WTC11 (cell line): ENCODE measurements around the gene NAALADL2.

Experiments
- FOXK1 ChIP-seq: sonication (generic); formaldehyde crosslinking; IDR thresholded peaks from 2 replicates; pipeline ENCODE4 v1.8.0; 2022; ENCODE audit warnings: mild to moderate bottlenecking, moderate library complexity, missing genetic modification reagents
- GTF2I ChIP-seq: fragments of 250-450 bp; sonication (Bioruptor Pico); conservative IDR thresholded peaks from 2 replicates; pipeline ENCODE4 v1.4.0; 2021; ENCODE audit warnings: mild to moderate bottlenecking
- JUN ChIP-seq: sonication (generic); formaldehyde crosslinking; IDR thresholded peaks from 2 replicates; pipeline ENCODE4 v1.8.0; 2023; ENCODE audit warnings: mild to moderate bottlenecking, missing genetic modification reagents
- NR1H2 ChIP-seq: sonication (generic); formaldehyde crosslinking; IDR thresholded peaks from 2 replicates; pipeline ENCODE4 v1.9.0; 2021; ENCODE audit warnings: mild to moderate bottlenecking, moderate library complexity, missing genetic modification reagents
- TF ChIP-seq, protein P1 (sequence below): sonication (generic); formaldehyde crosslinking; IDR thresholded peaks from 2 replicates; pipeline ENCODE4 v1.8.0; 2023; ENCODE audit warnings: mild to moderate bottlenecking, missing genetic modification reagents
- TF ChIP-seq, protein P2 (sequence below): fragments of 200-600 bp; IDR thresholded peaks from 2 replicates; pipeline ENCODE4 v1.8.0; 2022; ENCODE audit warnings: antibody characterized with exemption
- TF ChIP-seq, protein P3 (sequence below): sonication (generic); formaldehyde crosslinking; IDR thresholded peaks from 2 replicates; pipeline ENCODE4 v1.8.0; 2022; ENCODE audit warnings: missing genetic modification reagents
- TF ChIP-seq, protein P4 (sequence below): sonication (generic); formaldehyde crosslinking; IDR thresholded peaks from 2 replicates; pipeline ENCODE4 v1.8.1; 2022; ENCODE audit warnings: low read depth, missing genetic modification reagents, borderline replicate concordance

DNA sequence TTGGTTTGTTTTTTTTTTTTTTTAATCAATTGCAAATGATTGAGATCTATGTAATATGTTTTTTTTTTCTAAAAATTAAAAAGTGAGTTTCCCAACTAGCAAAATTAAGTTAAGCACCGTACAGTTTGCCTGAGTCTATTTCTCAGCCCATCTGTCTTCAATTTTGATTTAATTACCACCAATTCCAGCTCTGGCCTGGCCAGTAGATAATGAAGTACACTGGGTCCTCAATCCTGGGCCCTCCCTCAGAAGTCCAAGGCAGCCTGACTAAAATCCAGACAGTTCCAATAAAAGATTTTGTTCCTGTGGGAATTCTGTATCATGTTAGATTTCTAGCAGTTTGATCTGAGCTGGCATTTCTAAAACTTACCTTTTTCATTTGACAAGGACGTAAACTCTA lies 887.2 kb downstream of the NAALADL2 start:
- TF ChIP-seq GTF2I (CRISPR knock-in tag) (no peak), FOXK1 (CRISPR knock-in tag) (no peak), NR1H2 (CRISPR knock-in tag) (no peak), JUN (CRISPR knock-in tag) (no peak)
- TF ChIP-seq, protein P1, sequence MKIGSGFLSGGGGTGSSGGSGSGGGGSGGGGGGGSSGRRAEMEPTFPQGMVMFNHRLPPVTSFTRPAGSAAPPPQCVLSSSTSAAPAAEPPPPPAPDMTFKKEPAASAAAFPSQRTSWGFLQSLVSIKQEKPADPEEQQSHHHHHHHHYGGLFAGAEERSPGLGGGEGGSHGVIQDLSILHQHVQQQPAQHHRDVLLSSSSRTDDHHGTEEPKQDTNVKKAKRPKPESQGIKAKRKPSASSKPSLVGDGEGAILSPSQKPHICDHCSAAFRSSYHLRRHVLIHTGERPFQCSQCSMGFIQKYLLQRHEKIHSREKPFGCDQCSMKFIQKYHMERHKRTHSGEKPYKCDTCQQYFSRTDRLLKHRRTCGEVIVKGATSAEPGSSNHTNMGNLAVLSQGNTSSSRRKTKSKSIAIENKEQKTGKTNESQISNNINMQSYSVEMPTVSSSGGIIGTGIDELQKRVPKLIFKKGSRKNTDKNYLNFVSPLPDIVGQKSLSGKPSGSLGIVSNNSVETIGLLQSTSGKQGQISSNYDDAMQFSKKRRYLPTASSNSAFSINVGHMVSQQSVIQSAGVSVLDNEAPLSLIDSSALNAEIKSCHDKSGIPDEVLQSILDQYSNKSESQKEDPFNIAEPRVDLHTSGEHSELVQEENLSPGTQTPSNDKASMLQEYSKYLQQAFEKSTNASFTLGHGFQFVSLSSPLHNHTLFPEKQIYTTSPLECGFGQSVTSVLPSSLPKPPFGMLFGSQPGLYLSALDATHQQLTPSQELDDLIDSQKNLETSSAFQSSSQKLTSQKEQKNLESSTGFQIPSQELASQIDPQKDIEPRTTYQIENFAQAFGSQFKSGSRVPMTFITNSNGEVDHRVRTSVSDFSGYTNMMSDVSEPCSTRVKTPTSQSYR (CRISPR knock-in tag): no peak
- TF ChIP-seq, protein P2, sequence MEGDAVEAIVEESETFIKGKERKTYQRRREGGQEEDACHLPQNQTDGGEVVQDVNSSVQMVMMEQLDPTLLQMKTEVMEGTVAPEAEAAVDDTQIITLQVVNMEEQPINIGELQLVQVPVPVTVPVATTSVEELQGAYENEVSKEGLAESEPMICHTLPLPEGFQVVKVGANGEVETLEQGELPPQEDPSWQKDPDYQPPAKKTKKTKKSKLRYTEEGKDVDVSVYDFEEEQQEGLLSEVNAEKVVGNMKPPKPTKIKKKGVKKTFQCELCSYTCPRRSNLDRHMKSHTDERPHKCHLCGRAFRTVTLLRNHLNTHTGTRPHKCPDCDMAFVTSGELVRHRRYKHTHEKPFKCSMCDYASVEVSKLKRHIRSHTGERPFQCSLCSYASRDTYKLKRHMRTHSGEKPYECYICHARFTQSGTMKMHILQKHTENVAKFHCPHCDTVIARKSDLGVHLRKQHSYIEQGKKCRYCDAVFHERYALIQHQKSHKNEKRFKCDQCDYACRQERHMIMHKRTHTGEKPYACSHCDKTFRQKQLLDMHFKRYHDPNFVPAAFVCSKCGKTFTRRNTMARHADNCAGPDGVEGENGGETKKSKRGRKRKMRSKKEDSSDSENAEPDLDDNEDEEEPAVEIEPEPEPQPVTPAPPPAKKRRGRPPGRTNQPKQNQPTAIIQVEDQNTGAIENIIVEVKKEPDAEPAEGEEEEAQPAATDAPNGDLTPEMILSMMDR: no peak
- TF ChIP-seq, protein P3, sequence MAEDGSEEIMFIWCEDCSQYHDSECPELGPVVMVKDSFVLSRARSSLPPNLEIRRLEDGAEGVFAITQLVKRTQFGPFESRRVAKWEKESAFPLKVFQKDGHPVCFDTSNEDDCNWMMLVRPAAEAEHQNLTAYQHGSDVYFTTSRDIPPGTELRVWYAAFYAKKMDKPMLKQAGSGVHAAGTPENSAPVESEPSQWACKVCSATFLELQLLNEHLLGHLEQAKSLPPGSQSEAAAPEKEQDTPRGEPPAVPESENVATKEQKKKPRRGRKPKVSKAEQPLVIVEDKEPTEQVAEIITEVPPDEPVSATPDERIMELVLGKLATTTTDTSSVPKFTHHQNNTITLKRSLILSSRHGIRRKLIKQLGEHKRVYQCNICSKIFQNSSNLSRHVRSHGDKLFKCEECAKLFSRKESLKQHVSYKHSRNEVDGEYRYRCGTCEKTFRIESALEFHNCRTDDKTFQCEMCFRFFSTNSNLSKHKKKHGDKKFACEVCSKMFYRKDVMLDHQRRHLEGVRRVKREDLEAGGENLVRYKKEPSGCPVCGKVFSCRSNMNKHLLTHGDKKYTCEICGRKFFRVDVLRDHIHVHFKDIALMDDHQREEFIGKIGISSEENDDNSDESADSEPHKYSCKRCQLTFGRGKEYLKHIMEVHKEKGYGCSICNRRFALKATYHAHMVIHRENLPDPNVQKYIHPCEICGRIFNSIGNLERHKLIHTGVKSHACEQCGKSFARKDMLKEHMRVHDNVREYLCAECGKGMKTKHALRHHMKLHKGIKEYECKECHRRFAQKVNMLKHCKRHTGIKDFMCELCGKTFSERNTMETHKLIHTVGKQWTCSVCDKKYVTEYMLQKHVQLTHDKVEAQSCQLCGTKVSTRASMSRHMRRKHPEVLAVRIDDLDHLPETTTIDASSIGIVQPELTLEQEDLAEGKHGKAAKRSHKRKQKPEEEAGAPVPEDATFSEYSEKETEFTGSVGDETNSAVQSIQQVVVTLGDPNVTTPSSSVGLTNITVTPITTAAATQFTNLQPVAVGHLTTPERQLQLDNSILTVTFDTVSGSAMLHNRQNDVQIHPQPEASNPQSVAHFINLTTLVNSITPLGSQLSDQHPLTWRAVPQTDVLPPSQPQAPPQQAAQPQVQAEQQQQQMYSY (CRISPR knock-in tag): no peak
- TF ChIP-seq, protein P4, sequence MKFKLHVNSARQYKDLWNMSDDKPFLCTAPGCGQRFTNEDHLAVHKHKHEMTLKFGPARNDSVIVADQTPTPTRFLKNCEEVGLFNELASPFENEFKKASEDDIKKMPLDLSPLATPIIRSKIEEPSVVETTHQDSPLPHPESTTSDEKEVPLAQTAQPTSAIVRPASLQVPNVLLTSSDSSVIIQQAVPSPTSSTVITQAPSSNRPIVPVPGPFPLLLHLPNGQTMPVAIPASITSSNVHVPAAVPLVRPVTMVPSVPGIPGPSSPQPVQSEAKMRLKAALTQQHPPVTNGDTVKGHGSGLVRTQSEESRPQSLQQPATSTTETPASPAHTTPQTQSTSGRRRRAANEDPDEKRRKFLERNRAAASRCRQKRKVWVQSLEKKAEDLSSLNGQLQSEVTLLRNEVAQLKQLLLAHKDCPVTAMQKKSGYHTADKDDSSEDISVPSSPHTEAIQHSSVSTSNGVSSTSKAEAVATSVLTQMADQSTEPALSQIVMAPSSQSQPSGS: no peak
